Smooth muscle cell (in vitro differentiated cells): Measurements from ENCODE around the gene EYA2. TPM values are rescaled to one million over a fixed set of nuclear protein-coding genes. Genes with fewer than 3 reads are reported as not detected.

Experiments
- DNase-seq: peaks from one replicate; lab custom pipeline; 2025; ENCODE audit not compliant: unreplicated experiment; lab: John Stamatoyannopoulos, UW
- H2AFZ ChIP-seq: fragments of 200-600 bp; sonication (generic); 2 replicates; pipeline ENCODE4 v1.6.0; 2016; ENCODE audit warnings: antibody characterized with exemption, low read depth, mild to moderate bottlenecking
- H3F3A ChIP-seq: fragments of 200-600 bp; sonication (generic); 2 replicates; pipeline ENCODE4 v1.6.0; 2017; ENCODE audit warnings: antibody characterized with exemption, low read depth
- H3K27ac ChIP-seq: fragments of 200-600 bp; sonication (generic); 2 replicates; pipeline ENCODE4 v1.5.1; 2016; ENCODE audit warnings: low read depth, mild to moderate bottlenecking
- H3K27me3 ChIP-seq: fragments of 200-600 bp; sonication (generic); 2 replicates; pipeline ENCODE4 v1.6.1; 2016; ENCODE audit warnings: low read depth, mild to moderate bottlenecking
- H3K36me3 ChIP-seq: fragments of 200-600 bp; sonication (generic); 2 replicates; pipeline ENCODE4 v1.5.1; 2016; ENCODE audit warnings: low read depth
- H3K4me1 ChIP-seq: fragments of 200-600 bp; sonication (generic); 2 replicates; pipeline ENCODE4 v1.5.1; 2016; ENCODE audit warnings: low read depth
- H3K4me2 ChIP-seq: fragments of 200-600 bp; sonication (generic); 2 replicates; pipeline ENCODE4 v1.6.0; 2016; ENCODE audit warnings: mild to moderate bottlenecking
- H3K4me3 ChIP-seq: fragments of 200-600 bp; sonication (generic); 2 replicates; pipeline ENCODE4 v1.5.1; 2016; ENCODE audit warnings: mild to moderate bottlenecking
- H3K79me2 ChIP-seq: fragments of 200-600 bp; sonication (generic); 2 replicates; pipeline ENCODE4 v1.6.0; 2016; ENCODE audit warnings: low read depth, mild to moderate bottlenecking
- H3K9ac ChIP-seq: fragments of 200-600 bp; sonication (generic); 2 replicates; pipeline ENCODE4 v1.6.0; 2016; ENCODE audit warnings: low read depth
- H3K9me3 ChIP-seq: fragments of 200-600 bp; sonication (generic); replicated peaks from 2 replicates; pipeline ENCODE4 v1.5.1; 2016; ENCODE audit warnings: low read depth
- H4K20me1 ChIP-seq: fragments of 200-600 bp; sonication (generic); 2 replicates; pipeline ENCODE4 v1.6.0; 2016; ENCODE audit warnings: low read depth
- WGBS: methylation state at CpG from one replicate; pipeline ENCODE4 v1.1.7; 2016; ENCODE audit warnings: low lambda C conversion rate; 5-methylcytosine and 5-hydroxymethylcytosine counted together
- polyA plus RNA-seq: library from polyadenylated mRNA; unstranded; fragments of >200 nt; fragmentation: Nextera tagmentation; extraction: Ambion mirVana; gene quantifications from 2 replicates; pipeline ENCODE4 v1.2.1, GENCODE V29; 2016
- total RNA-seq: library from RNA; depleted of rRNA; stranded (reverse); fragments of >200 nt; gene quantifications from 2 replicates; pipeline ENCODE4 v1.2.3, GENCODE V29; 2014
- TF ChIP-seq, protein P1 (sequence below): fragments of 200-600 bp; sonication (generic); IDR thresholded peaks from 2 replicates; pipeline ENCODE4 v1.5.1; 2017; ENCODE audit warnings: borderline replicate concordance, mild to moderate bottlenecking, antibody characterized with exemption; ENCODE audit not compliant: insufficient read depth, poor library complexity, severe bottlenecking

The EYA2 gene
- total and polyA plus RNA-seq, 2 experiments from 2014 or later, result 0.98 to 1.3 TPM

DNA sequence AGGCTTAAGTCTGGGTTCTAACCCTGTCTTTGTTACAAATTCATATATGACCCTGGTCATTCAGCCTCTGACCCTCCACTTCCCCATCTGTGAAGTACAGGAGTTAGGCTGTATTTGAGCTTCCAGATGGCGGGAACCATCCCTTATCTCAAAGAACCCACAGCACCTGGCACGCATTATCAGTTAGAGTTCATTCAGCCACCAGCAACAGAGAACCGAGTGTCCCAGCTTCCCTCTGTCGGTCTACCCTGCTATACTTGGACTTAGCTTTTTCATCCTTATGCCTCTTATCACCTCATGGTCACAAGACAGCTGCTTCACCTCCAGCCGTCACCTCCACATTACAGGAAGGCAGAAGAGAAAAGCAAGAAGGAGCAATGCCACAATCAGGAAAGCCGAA, 147.8 kb downstream of the EYA2 start:
- H3K27ac ChIP-seq, result no peak overlapping the region
- no peaks in the 10 kb centered on the region for H3K27me3 ChIP-seq
- H4K20me1 ChIP-seq, result no peaks in the 10 kb centered on the region
- H3K4me2 ChIP-seq, result no peak overlapping the region
- H3K79me2 ChIP-seq, result no peaks in the 10 kb centered on the region
- no peaks in the 10 kb centered on the region for H3K9me3 ChIP-seq
- no peaks in the 10 kb centered on the region for H3F3A ChIP-seq
- H3K4me1 ChIP-seq, result no peaks in the 10 kb centered on the region
- no peak for DNase-seq
- no peaks in the 10 kb centered on the region for H3K36me3 ChIP-seq
- WGBS, result 92% methylated on average over 6 of the region's 6 CpGs
- TF ChIP-seq, protein P1, sequence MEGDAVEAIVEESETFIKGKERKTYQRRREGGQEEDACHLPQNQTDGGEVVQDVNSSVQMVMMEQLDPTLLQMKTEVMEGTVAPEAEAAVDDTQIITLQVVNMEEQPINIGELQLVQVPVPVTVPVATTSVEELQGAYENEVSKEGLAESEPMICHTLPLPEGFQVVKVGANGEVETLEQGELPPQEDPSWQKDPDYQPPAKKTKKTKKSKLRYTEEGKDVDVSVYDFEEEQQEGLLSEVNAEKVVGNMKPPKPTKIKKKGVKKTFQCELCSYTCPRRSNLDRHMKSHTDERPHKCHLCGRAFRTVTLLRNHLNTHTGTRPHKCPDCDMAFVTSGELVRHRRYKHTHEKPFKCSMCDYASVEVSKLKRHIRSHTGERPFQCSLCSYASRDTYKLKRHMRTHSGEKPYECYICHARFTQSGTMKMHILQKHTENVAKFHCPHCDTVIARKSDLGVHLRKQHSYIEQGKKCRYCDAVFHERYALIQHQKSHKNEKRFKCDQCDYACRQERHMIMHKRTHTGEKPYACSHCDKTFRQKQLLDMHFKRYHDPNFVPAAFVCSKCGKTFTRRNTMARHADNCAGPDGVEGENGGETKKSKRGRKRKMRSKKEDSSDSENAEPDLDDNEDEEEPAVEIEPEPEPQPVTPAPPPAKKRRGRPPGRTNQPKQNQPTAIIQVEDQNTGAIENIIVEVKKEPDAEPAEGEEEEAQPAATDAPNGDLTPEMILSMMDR, result no peak
- H3K4me3 ChIP-seq, result no peak overlapping the region
- H2AFZ ChIP-seq, result no peak overlapping the region
- H3K9ac ChIP-seq, result no peak overlapping the region

DNA sequence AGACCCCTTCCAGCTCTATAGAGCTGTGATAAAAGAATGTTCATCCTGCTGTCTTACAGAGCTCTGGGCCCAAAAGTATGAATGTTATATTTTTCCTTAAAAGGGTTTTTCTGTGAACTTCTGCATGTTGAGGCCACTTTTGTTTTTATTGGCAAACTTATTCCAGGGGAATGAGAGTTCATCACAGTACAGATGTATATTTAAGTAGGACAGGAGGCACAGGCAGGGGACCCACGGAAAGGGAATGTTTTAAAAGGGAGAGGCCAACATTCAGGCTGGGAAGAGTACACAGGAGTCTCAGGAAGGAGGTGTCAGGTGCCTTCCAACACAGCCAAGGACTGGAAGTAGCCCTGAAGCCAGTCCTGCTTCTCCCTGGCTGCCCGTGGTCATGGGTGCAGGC, 148.4 kb downstream of the EYA2 start:
- Histone ChIP-seq H3K4me1 (no peaks in the 10 kb centered on the region), H3K4me3 (no peak overlapping the region), H3K27me3 (no peaks in the 10 kb centered on the region), H3K36me3 (no peaks in the 10 kb centered on the region), H4K20me1 (no peaks in the 10 kb centered on the region), H3K9ac (no peak overlapping the region), H2AFZ (no peak overlapping the region), H3K4me2 (no peak overlapping the region), H3F3A (no peaks in the 10 kb centered on the region), H3K79me2 (no peaks in the 10 kb centered on the region), H3K27ac (no peak overlapping the region), H3K9me3 (no peaks in the 10 kb centered on the region)
- 76% methylated on average over 2 of the region's 2 CpGs for WGBS
- TF ChIP-seq, protein P1, result no peak
- no peak for DNase-seq

GRCh38 chr20:47044938-47045337, 150.3 kb downstream of the EYA2 start:
- no peak overlapping the region for H3K4me2 ChIP-seq
- TF ChIP-seq, protein P1, result no peak
- H4K20me1 ChIP-seq, result no peaks in the 10 kb centered on the region
- H3K79me2 ChIP-seq, result no peaks in the 10 kb centered on the region
- no peak overlapping the region for H3K9ac ChIP-seq
- WGBS, result 100% methylated on average over 1 of the region's 1 CpG
- H3K4me3 ChIP-seq, result no peak overlapping the region
- no peak for DNase-seq
- no peaks in the 10 kb centered on the region for H3K27me3 ChIP-seq
- H3K36me3 ChIP-seq, result no peaks in the 10 kb centered on the region
- H3K27ac ChIP-seq, result no peak overlapping the region
- no peak overlapping the region for H2AFZ ChIP-seq
- H3K4me1 ChIP-seq, result no peaks in the 10 kb centered on the region
- no peaks in the 10 kb centered on the region for H3K9me3 ChIP-seq
- H3F3A ChIP-seq, result no peaks in the 10 kb centered on the region

DNA sequence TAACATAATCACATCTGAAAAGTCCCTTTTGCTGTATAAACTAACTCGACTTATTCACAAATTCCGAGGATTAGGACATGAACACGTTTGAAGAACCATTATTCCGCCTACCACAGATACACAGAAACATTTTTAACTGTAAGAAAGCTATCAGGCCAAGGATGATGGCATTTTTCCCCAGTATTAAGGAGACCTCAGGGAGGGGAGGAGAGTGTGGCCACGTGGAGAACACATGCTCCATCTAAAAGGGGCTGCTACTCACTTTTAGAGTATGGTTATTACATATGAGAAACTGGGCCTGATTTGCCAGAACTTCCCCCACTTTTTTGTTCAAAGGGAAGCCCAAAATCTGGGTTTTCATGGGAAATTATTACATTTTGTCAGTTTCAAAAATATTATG, 153.4 kb downstream of the EYA2 start:
- Histone ChIP-seq H3K27ac (no peak overlapping the region), H3F3A (no peaks in the 10 kb centered on the region), H3K9ac (no peak overlapping the region), H3K4me3 (no peak overlapping the region), H4K20me1 (no peaks in the 10 kb centered on the region), H2AFZ (no peak overlapping the region), H3K4me2 (no peak overlapping the region), H3K27me3 (no peaks in the 10 kb centered on the region), H3K9me3 (no peaks in the 10 kb centered on the region), H3K79me2 (no peaks in the 10 kb centered on the region), H3K4me1 (no peaks in the 10 kb centered on the region), H3K36me3 (no peaks in the 10 kb centered on the region)
- TF ChIP-seq, protein P1, result no peak
- WGBS, result 85% methylated on average over 5 of the region's 5 CpGs
- DNase-seq, result no peak
